ENCODE results near the gene ASGR2.

ASGR2 gene

DNA sequence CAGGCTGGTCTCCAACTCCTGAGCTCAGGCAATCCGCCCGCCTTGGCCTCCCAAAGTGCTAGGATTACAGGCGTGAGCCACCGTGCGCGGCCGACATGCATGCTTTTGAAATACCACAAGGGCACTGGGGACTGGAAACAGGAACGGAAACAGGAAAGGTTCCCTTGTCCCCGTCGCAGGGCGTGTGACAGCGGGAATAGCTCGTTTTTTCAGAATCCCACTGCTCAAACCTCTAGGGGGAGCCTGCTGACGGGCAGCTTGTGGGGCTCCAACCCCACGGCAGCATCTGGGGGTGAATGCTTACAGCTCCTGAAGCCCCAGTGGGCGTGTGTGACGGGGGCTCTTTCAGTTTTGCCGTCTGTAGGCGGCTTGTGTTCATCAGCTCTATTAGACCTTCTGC lies 18.8 kb upstream of the ASGR2 start:
- peak overlapping the region; percentile 94 for H3K27ac ChIP-seq
- H3K79me2 ChIP-seq (ENCODE audit: insufficient read depth, low read depth) = no peaks in the 10 kb centered on the region
- H3K4me3 ChIP-seq (IDR thresholded peaks at IDR 0.05; ENCODE audit: insufficient read depth, low read depth, low read length) = no peak overlapping the region
- H3K27me3 ChIP-seq (ENCODE audit: insufficient read depth, low read depth) = no peaks in the 10 kb centered on the region
- H4K20me1 ChIP-seq (ENCODE audit: insufficient read depth) = no peaks in the 10 kb centered on the region
- TF ChIP-seq, protein P1, sequence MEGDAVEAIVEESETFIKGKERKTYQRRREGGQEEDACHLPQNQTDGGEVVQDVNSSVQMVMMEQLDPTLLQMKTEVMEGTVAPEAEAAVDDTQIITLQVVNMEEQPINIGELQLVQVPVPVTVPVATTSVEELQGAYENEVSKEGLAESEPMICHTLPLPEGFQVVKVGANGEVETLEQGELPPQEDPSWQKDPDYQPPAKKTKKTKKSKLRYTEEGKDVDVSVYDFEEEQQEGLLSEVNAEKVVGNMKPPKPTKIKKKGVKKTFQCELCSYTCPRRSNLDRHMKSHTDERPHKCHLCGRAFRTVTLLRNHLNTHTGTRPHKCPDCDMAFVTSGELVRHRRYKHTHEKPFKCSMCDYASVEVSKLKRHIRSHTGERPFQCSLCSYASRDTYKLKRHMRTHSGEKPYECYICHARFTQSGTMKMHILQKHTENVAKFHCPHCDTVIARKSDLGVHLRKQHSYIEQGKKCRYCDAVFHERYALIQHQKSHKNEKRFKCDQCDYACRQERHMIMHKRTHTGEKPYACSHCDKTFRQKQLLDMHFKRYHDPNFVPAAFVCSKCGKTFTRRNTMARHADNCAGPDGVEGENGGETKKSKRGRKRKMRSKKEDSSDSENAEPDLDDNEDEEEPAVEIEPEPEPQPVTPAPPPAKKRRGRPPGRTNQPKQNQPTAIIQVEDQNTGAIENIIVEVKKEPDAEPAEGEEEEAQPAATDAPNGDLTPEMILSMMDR (conservative IDR thresholded peaks at IDR 0.05; ENCODE audit: low read depth, low read length) = no peak
- no peaks in the 10 kb centered on the region for H3K36me3 ChIP-seq (ENCODE audit: insufficient read depth)
- no peak overlapping the region for H2AFZ ChIP-seq (ENCODE audit: low read depth)
- H3K4me1 ChIP-seq (ENCODE audit: low read depth, poor library complexity, severe bottlenecking) = peaks cover 14% of the 10 kb centered on the region
- no peak overlapping the region for H3K4me2 ChIP-seq
- H3K9ac ChIP-seq = no peak overlapping the region

DNA sequence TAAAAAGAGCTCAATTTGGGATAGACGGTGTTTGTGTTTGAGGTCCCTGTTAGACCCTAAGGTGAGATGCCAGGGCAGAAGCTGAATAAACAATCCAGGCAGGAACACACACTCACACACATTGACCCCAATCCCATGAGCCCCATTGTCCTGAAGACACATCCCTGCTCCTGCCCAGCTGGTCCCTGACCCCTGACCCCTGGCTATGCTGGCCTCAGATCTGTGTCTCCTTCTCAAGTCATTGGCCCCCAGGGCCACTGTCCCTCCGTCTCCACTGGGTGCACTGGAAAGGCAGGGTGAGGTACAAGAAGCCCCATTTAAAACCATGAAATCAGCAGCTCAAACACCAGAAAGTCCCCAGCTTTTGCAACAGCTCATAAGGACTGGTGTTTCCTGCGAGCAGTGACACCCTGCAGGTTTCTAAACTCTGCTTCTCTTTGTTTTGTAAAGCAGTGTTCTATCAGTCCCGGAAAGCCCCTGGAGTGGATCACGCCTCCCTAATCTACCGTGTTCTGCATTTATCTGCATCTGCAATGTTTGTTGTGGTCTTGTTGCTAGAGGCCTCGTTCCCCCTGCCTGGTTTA lies 18.0 kb upstream of the ASGR2 start:
- no peaks in the 10 kb centered on the region for H3K27me3 ChIP-seq (ENCODE audit: insufficient read depth, low read depth)
- H2AFZ ChIP-seq (ENCODE audit: low read depth) = no peak overlapping the region
- peaks cover 14% of the 10 kb centered on the region for H3K4me1 ChIP-seq (ENCODE audit: low read depth, poor library complexity, severe bottlenecking)

DNA sequence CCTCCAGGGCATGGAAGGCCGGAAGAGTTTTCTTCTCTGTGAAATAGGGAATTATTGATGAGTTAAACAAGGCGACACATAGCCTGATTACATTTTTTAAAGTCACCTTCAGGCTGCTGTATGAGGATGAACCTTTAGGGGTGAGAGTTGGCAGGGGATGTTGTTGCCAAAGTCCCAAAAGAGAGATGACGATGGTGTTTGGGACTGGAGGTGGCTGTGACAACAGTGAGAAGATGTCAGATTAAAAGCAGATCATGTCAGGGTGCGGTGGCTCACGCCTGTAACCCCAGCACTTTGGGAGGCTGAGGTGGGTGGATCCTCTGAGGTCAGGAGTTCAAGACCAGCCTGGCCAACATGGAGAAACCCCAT lies 16.8 kb upstream of the ASGR2 start:
- H3K9ac ChIP-seq = no peak overlapping the region

More for the DNA sequence above, 18.0 kb upstream of the ASGR2 start:
- H3K79me2 ChIP-seq (ENCODE audit: insufficient read depth, low read depth) = no peaks in the 10 kb centered on the region
- no peak overlapping the region for H3K4me3 ChIP-seq (IDR thresholded peaks at IDR 0.05; ENCODE audit: insufficient read depth, low read depth, low read length)
- TF ChIP-seq, protein P1 (conservative IDR thresholded peaks at IDR 0.05; ENCODE audit: low read depth, low read length) = no peak
- no peaks in the 10 kb centered on the region for H3K36me3 ChIP-seq (ENCODE audit: insufficient read depth)
- peak overlapping the region; percentile 41; the same call in 1 of the 2 replicates for H3K9ac ChIP-seq
- H3K4me2 ChIP-seq = no peak overlapping the region; the same call in 1 of the 2 replicates
- H3K27ac ChIP-seq = peak overlapping the region; percentile 94
- H4K20me1 ChIP-seq (ENCODE audit: insufficient read depth) = no peaks in the 10 kb centered on the region

DNA sequence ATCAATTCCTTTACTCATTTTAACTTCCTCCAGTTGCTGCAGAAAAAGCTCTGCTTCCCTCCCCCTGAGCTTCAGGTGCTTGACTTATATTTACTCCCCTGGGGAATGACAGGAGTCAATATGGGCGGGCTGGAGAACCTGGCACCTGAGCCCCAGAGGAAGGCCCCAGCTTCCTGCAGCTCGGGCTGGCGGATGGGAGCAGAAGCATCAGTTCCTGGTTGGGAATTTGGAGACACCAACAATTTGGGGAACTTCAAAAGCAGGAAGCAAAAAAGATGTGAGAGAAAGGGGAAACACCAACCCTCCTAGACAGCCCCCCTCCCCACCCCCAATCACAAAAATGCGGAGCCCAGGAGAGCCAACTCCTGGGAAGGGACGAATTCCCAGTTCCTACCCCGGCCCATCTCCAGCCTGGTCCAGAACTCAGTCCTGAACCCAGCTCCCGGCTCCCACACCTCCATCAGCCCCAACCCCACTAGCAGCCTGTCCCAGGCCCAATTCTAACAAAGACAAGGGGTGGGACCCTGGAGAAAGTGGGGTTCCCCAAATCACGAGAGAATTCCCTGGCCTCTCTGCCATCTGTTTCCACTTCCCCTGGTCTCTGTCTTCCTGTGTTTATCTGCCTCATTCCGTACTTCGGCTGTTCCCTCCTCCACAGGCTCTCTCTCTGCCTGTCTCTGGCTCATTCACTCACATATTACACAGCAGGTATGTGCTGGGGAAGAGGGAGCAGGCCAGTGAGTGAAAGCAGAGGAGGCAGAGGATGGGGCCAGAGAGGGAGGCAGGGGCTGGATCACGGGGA lies 16.2 kb upstream of the ASGR2 start:
- TF ChIP-seq, protein P1 (conservative IDR thresholded peaks at IDR 0.05; ENCODE audit: low read depth, low read length) = no peak
- Histone ChIP-seq H2AFZ (ENCODE audit: low read depth) (no peak overlapping the region), H3K4me3 (IDR thresholded peaks at IDR 0.05; ENCODE audit: insufficient read depth, low read depth, low read length) (no peak overlapping the region), H3K27ac (no peak overlapping the region), H3K36me3 (ENCODE audit: insufficient read depth) (no peaks in the 10 kb centered on the region), H3K27me3 (ENCODE audit: insufficient read depth, low read depth) (no peaks in the 10 kb centered on the region), H3K4me2 (no peak overlapping the region), H4K20me1 (ENCODE audit: insufficient read depth) (no peaks in the 10 kb centered on the region), H3K4me1 (ENCODE audit: low read depth, poor library complexity, severe bottlenecking) (peaks cover 14% of the 10 kb centered on the region), H3K79me2 (ENCODE audit: insufficient read depth, low read depth) (no peaks in the 10 kb centered on the region), H3K9ac (no peak overlapping the region)

More for the DNA sequence above, 16.8 kb upstream of the ASGR2 start:
- no peaks in the 10 kb centered on the region for H3K27me3 ChIP-seq (ENCODE audit: insufficient read depth, low read depth)
- H3K36me3 ChIP-seq (ENCODE audit: insufficient read depth) = no peaks in the 10 kb centered on the region
- peaks cover 14% of the 10 kb centered on the region for H3K4me1 ChIP-seq (ENCODE audit: low read depth, poor library complexity, severe bottlenecking)
- no peak overlapping the region for H3K4me3 ChIP-seq (IDR thresholded peaks at IDR 0.05; ENCODE audit: insufficient read depth, low read depth, low read length)
- no peaks in the 10 kb centered on the region for H4K20me1 ChIP-seq (ENCODE audit: insufficient read depth)
- H3K4me2 ChIP-seq = no peak overlapping the region
- TF ChIP-seq, protein P1 (conservative IDR thresholded peaks at IDR 0.05; ENCODE audit: low read depth, low read length) = no peak
- no peak overlapping the region for H2AFZ ChIP-seq (ENCODE audit: low read depth)
- no peaks in the 10 kb centered on the region for H3K79me2 ChIP-seq (ENCODE audit: insufficient read depth, low read depth)
- H3K27ac ChIP-seq = no peak overlapping the region

Measured in KMS-11 (cell line).